K562 (cell line): Measurements from ENCODE around the gene PLCG2. TPM values are rescaled to one million over a fixed set of nuclear protein-coding genes. Genes with fewer than 3 reads are reported as not detected.

Source experiments
- ATAC-seq: fragments of 200-7000 bp; cut with Tn5 transposase; 3 replicates; pipeline ENCODE4 v1.9.1; 2020; ENCODE audit warnings: moderate library complexity
- BruUV-seq: library from RNA; stranded (reverse); fragments of 400-500 nt; replicated peaks from 2 replicates; lab custom pipeline; 2021; lab: Mats Ljungman, UMichigan
- CTCF ChIA-PET: fragments of 300-600 bp; formaldehyde crosslinking; extraction: SDS; loops from one replicate; lab custom pipeline; 2021; ENCODE audit warnings: low intra/inter-chr PET ratio; lab: Yijun Ruan, JAX
- POLR2A ChIA-PET: fragments of 300-600, 350-650 bp; sonication (Branson Sonifier 250); formaldehyde crosslinking; extraction: SDS; loops from one replicate; lab custom pipeline; 2021; ENCODE audit warnings: antibody characterized with exemption, inconsistent platforms; lab: Yijun Ruan, JAX
- DNase-seq, 4 experiments: peaks; one replicate each; pipeline versions ENCODE4 v3.0.0 to v3.0.0-alpha.2; 2011 to 2018; ENCODE audit warnings: low spot score in 3 of 4, mixed read lengths in 3 of 4; ENCODE audit errors: extremely low read depth in 1 of 4
- FAIRE-seq: peaks from 2 replicates; lab custom pipeline; 2011; peaks lifted over from hg19 to GRCh38; lab: Jason Lieb, UNC
- H2AFZ ChIP-seq: 2 replicates; pipeline ENCODE4 v1.6.0; 2011; ENCODE audit warnings: low read depth, low read length, control low read depth, inconsistent platforms
- H3K27ac ChIP-seq: fragments of 200-600 bp; 3 replicates; pipeline ENCODE4 v1.8.0; 2011; ENCODE audit warnings: low read depth, mild to moderate bottlenecking, control low read depth, inconsistent platforms, low read length, moderate library complexity, mixed read lengths; ENCODE audit errors: extremely low read depth
- H3K27me3 ChIP-seq, 2 experiments: fragments of 300-600 bp in 1 of 2; 2 replicates in 1 of 2; 3 replicates in 1 of 2; pipeline versions ENCODE4 v1.6.0 to v1.8.0; 2011; ENCODE audit warnings: inconsistent platforms in 2 of 2, low read length in 2 of 2, mild to moderate bottlenecking in 1 of 2, mixed read lengths in 1 of 2, moderate library complexity in 1 of 2; ENCODE audit not compliant: control insufficient read depth in 2 of 2, insufficient read depth in 2 of 2
- H3K36me3 ChIP-seq: fragments of 300-600 bp; 3 replicates; pipeline ENCODE4 v1.8.0; 2011; ENCODE audit warnings: mild to moderate bottlenecking, low read length, inconsistent platforms; ENCODE audit not compliant: control insufficient read depth, insufficient read depth
- H3K4me1 ChIP-seq, 2 experiments: fragments of 200-600 bp in 1 of 2; replicated peaks in 1 of 2; 2 replicates in 1 of 2; 3 replicates in 1 of 2; pipeline versions ENCODE4 v1.5.1 to v1.8.0; 2011; ENCODE audit warnings: inconsistent platforms in 2 of 2, low read length in 2 of 2, mild to moderate bottlenecking in 1 of 2, mixed read lengths in 1 of 2, moderate library complexity in 1 of 2; ENCODE audit not compliant: control insufficient read depth in 2 of 2, insufficient read depth in 2 of 2
- H3K4me2 ChIP-seq: 2 replicates; pipeline ENCODE4 v1.6.1; 2011; ENCODE audit warnings: low read length, control low read depth, inconsistent platforms, mixed read lengths; ENCODE audit not compliant: insufficient read depth
- H3K4me3 ChIP-seq: fragments of 200-600 bp; sonication (generic), shearing (Covaris generic); 2 replicates; pipeline ENCODE4 v1.5.1; 2016; ENCODE audit warnings: control low read depth, inconsistent platforms
- H3K79me2 ChIP-seq: fragments of 200-600 bp; 3 replicates; pipeline ENCODE4 v1.8.0; 2011; ENCODE audit warnings: low read length, inconsistent platforms; ENCODE audit not compliant: control insufficient read depth, insufficient read depth
- H3K9ac ChIP-seq, 2 experiments: 2 replicates each; pipeline versions ENCODE4 v1.6.0 to v1.6.1; 2011; ENCODE audit warnings: low read depth in 2 of 2, low read length in 2 of 2, control low read depth in 1 of 2, inconsistent platforms in 1 of 2, mild to moderate bottlenecking in 1 of 2, mixed read lengths in 1 of 2; ENCODE audit not compliant: insufficient read depth in 1 of 2
- H3K9me1 ChIP-seq: one replicate; pipeline ENCODE4 v1.6.0; 2011; ENCODE audit warnings: inconsistent platforms, mild to moderate bottlenecking, low read length, moderate library complexity; ENCODE audit not compliant: control insufficient read depth, insufficient read depth
- H3K9me3 ChIP-seq: replicated peaks from 2 replicates; pipeline ENCODE4 v1.5.1; 2011; ENCODE audit warnings: low read depth, low read length, inconsistent platforms; ENCODE audit not compliant: control insufficient read depth, insufficient read depth
- H4K20me1 ChIP-seq: replicated peaks from 2 replicates; pipeline ENCODE4 v1.6.1; 2011; ENCODE audit warnings: low read length, inconsistent platforms, mixed read lengths; ENCODE audit not compliant: control insufficient read depth, insufficient read depth
- ETV6 ChIP-seq, 3 experiments: fragments of 150-350 bp in 1 of 3; sonication (generic) in 1 of 3; formaldehyde crosslinking in 1 of 3; IDR thresholded peaks; 2 replicates each; pipeline versions ENCODE4 v1.6.1 to v1.8.0; 2014 to 2022; ENCODE audit warnings: borderline replicate concordance in 2 of 3, low read depth in 2 of 3, antibody characterized with exemption in 1 of 3, low read length in 1 of 3, mild to moderate bottlenecking in 1 of 3, missing genetic modification reagents in 1 of 3
- ID3 ChIP-seq, 2 experiments: fragments of 250-450 bp in 1 of 2; fragments of 450-650 bp in 1 of 2; sonication (Bioruptor Pico) in 1 of 2; IDR thresholded peaks; 2 replicates each; pipeline versions ENCODE4 v1.6.1 to v1.8.0; 2016 to 2021; ENCODE audit warnings: mild to moderate bottlenecking in 2 of 2, moderate library complexity in 2 of 2, missing compliant biosample characterization in 1 of 2, missing genetic modification characterization in 1 of 2
- KLF10 ChIP-seq: fragments of 250-450 bp; sonication (Bioruptor Pico); IDR thresholded peaks from 2 replicates; pipeline ENCODE4 v1.6.1; 2021; ENCODE audit warnings: matching md5 sums
- POLR3G ChIP-seq: IDR thresholded peaks from 2 replicates; pipeline ENCODE4 v1.6.1; 2011; ENCODE audit not compliant: insufficient read length, insufficient replicate concordance; ENCODE audit errors: extremely low read depth
- RUNX1 ChIP-seq: sonication (generic); IDR thresholded peaks from 2 replicates; pipeline ENCODE4 v1.6.1; 2016; ENCODE audit warnings: antibody characterized with exemption, low read depth
- SMAD1 ChIP-seq: fragments of 150-350 bp; IDR thresholded peaks from 2 replicates; pipeline ENCODE4 v1.6.1; 2014; ENCODE audit warnings: low read length, low read depth; ENCODE audit not compliant: partially characterized antibody
- ZBTB12 ChIP-seq: fragments of 250-450 bp; sonication (Bioruptor Pico); IDR thresholded peaks from 2 replicates; pipeline ENCODE4 v1.4.0; 2020
- ZNF830 ChIP-seq: fragments of 250-450 bp; sonication (Bioruptor Pico); IDR thresholded peaks from 2 replicates; pipeline ENCODE4 v1.5.0; 2021; ENCODE audit warnings: mild to moderate bottlenecking
- WGBS: fragments of 100-300 bp; shearing (Covaris generic); methylation state at CpG from one replicate; pipeline ENCODE4 v1.1.6; 2016; ENCODE audit warnings: low coverage, mixed read lengths; ENCODE audit not compliant: insufficient coverage; ENCODE audit errors: missing lambda C conversion rate; 5-methylcytosine and 5-hydroxymethylcytosine counted together
- in situ Hi-C: fragments of 300-500 bp; cut with MboI; formaldehyde crosslinking; loops from 4 replicates; pipeline ENCODE4 v1.15.0; 2018; ENCODE audit warnings: inconsistent platforms, mixed read lengths
- intact Hi-C: fragments of 100-400 bp; cut with micrococcal nuclease; formaldehyde crosslinking; loops from 2 replicates; pipeline ENCODE4 v1.14.2; 2022
- polyA plus RNA-seq, 8 experiments: library from polyadenylated mRNA; depleted of rRNA in 4 of 8; stranded (reverse) in 5 of 8; unstranded in 3 of 8; fragments of >200 nt; fragmentation: Nextera tagmentation in 2 of 8; fragmentation: Illumina TruSeq in 1 of 8; extraction: Ambion mirVana in 2 of 8; extraction: Trizol in 1 of 8; gene quantifications; 2 replicates each; pipeline versions ENCODE4 v1.2.1 to v1.2.3, GENCODE V29; 2011 to 2014; ENCODE audit warnings: inconsistent platforms in 1 of 8, missing spikeins in 1 of 8
- total RNA-seq, 7 experiments: library from RNA; depleted of rRNA in 6 of 7; stranded (reverse); fragments of >200 nt in 6 of 7; fragmentation: Illumina TruSeq in 2 of 7; extraction: Trizol in 2 of 7; gene quantifications; 2 replicates each; pipeline versions ENCODE4 v1.2.1 to v1.2.3, GENCODE V29; 2011 to 2021; ENCODE audit warnings: low replicate concordance in 1 of 7

PLCG2 gene
- total and polyA plus RNA-seq, 9 of the 15 experiments (the other 6 are each of a cell fraction or from before 2014, with no cell fraction given), result 0.94 to 7.1 (median 3.1) TPM

DNA sequence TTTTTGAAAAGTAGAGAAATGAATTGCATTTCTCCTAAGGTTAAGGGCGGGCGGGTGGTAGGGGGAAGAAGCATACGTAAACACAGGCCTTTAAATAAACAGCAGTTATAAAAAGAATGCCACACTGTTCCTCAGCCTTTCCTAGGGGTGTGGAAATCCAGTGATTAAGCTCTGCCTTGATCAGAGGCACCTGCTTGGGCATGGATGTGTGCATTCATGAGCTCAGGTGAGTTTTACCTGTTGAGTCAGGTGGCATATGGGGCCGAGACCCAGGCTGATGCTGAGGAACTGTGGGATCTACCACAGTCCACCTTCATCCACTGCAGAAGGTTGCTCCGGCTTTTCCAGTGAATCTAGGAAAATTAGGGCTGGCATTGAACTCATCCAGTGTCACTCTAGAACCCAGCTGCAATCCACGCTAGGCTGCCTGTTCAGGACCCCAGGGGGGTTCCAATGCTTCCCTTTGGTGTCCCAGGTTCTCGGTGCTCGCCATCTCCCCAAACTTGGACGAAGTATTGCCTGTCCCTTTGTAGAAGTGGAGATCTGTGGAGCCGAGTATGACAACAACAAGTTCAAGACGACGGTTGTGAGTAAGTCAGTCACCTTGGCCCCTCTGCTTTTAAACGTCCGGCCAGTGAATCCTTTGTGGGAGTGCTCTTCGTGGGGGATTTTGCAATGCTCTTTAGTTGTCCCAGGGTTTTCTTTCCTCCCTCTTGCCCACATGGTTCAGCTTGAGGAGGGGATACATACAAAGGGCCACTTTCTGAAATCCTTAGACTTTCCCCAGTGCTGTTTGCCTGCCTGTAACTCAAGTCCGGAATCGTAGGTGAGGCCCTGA lies 159.5 kb downstream of the PLCG2 start:
- no peaks in the 10 kb centered on the region for H4K20me1 ChIP-seq
- H3K9ac ChIP-seq, result no peak overlapping the region
- no peaks in the 10 kb centered on the region for H3K9me1 ChIP-seq
- intact Hi-C loops (no loop called here), in situ Hi-C loops (loop anchor here (5.0 kb wide), 1 partner anchor 294 kb away; no protein-coding TSS in a partner anchor)
- no peaks in the 10 kb centered on the region for H3K9me3 ChIP-seq
- CTCF ChIA-PET, result no interaction called here
- ATAC-seq (no peak), FAIRE-seq (no peak), DNase-seq (no peak)
- H3K79me2 ChIP-seq, result no peaks in the 10 kb centered on the region
- no peaks in the 10 kb centered on the region for H3K36me3 ChIP-seq
- peaks cover 16 to 39% of the 10 kb centered on the region in 2 experiments; a peak in 4 of 5 replicates for H3K27me3 ChIP-seq
- POLR2A ChIA-PET, result interaction anchor here (0.7 to 0.8 kb wide), 2 partner anchors 301 to 739 kb away, joined by 3 to 4 read pairs; no protein-coding TSS in a partner anchor
- H3K4me3 ChIP-seq, result no peak overlapping the region
- no peak overlapping the region for H3K27ac ChIP-seq
- no peak overlapping the region for H3K4me2 ChIP-seq
- WGBS, result 6% methylated on average over 17 of the region's 17 CpGs
- no peaks in the 10 kb centered on the region for H3K4me1 ChIP-seq
- no TSS peak for BruUV-seq
- TF ChIP-seq ETV6 (IDR thresholded peaks at IDR 0.05; ENCODE audit: borderline replicate concordance in 1 of 2, low read depth in 2 of 2, low read length in 1 of 2), result no peak
- TF ChIP-seq ETV6 (CRISPR knock-in tag; IDR thresholded peaks at IDR 0.05; ENCODE audit: borderline replicate concordance), result no peak
- no peak for TF ChIP-seq SMAD1
- TF ChIP-seq ID3 (CRISPR knock-in tag; IDR thresholded peaks at IDR 0.05), result no peak
- TF ChIP-seq ID3 (tag; IDR thresholded peaks at IDR 0.05), result no peak
- no peak for TF ChIP-seq ZNF830 (CRISPR knock-in tag)
- TF ChIP-seq KLF10, result no peak
- TF ChIP-seq ZBTB12 (CRISPR knock-in tag), result no peak
- TF ChIP-seq RUNX1, result no peak
- no peak for TF ChIP-seq POLR3G
- TF ChIP-seq, all 486 proteins: peak for 0
- no peak overlapping the region for H2AFZ ChIP-seq
